Measurements from ENCODE around the gene FGFR4.

- TF ChIP-seq, protein P1, sequence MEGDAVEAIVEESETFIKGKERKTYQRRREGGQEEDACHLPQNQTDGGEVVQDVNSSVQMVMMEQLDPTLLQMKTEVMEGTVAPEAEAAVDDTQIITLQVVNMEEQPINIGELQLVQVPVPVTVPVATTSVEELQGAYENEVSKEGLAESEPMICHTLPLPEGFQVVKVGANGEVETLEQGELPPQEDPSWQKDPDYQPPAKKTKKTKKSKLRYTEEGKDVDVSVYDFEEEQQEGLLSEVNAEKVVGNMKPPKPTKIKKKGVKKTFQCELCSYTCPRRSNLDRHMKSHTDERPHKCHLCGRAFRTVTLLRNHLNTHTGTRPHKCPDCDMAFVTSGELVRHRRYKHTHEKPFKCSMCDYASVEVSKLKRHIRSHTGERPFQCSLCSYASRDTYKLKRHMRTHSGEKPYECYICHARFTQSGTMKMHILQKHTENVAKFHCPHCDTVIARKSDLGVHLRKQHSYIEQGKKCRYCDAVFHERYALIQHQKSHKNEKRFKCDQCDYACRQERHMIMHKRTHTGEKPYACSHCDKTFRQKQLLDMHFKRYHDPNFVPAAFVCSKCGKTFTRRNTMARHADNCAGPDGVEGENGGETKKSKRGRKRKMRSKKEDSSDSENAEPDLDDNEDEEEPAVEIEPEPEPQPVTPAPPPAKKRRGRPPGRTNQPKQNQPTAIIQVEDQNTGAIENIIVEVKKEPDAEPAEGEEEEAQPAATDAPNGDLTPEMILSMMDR (IDR thresholded peaks at IDR 0.05; ENCODE audit: borderline replicate concordance, extremely low read depth, low read length, poor library complexity, severe bottlenecking), result no peak
- no peak for TF ChIP-seq EZH2 (IDR thresholded peaks at IDR 0.05; ENCODE audit: borderline replicate concordance, low read depth, low read length, severe bottlenecking)
These were observed 20.4 kb downstream of the FGFR4 start for GRCh38 chr5:177107159-177107558.
